SKM-1 treated with dmso at 0.1 percent for 144 hours (cell line): ENCODE results near the gene SAMD1.
A peak's percentile ranks its signal among the peaks of the same experiment; 100 is the strongest.
"Not testable (repeated sequence)": the region's sequence is repeated elsewhere in the genome, so short reads cannot be mapped to it uniquely, and the experiment has no call there.

Experiments
- DNase-seq: peaks from one replicate; lab custom pipeline; 2025; ENCODE audit not compliant: unreplicated experiment; lab: John Stamatoyannopoulos, UW

SAMD1 gene

GRCh38 chr19:14061751-14062557, 28.6 kb downstream of the SAMD1 start, which contains the start of gene PALM3:
Gene PALM3 (minus strand): TSS chr19:14062076. CDS start chr19:14061980, 96 bp downstream.
- no peak for DNase-seq

- DNase-seq: no peak
These were observed 29.3 kb downstream of the SAMD1 start for GRCh38 chr19:14061081-14061749.

- DNase-seq: no peak
These were observed 30.8 kb downstream of the SAMD1 start for GRCh38 chr19:14059652-14060155.

- peak; percentile 9 for DNase-seq
These were observed 31.5 kb downstream of the SAMD1 start for GRCh38 chr19:14059093-14059480.

GRCh38 chr19:14058182-14059092, 32.1 kb downstream of the SAMD1 start:
- DNase-seq: no peak

- DNase-seq: no peak
These were observed 33.7 kb downstream of the SAMD1 start for GRCh38 chr19:14056741-14057356.

- no peak for DNase-seq
These were observed 34.4 kb downstream of the SAMD1 start for GRCh38 chr19:14056069-14056666.

GRCh38 chr19:14055396-14055795, 35.2 kb downstream of the SAMD1 start:
- DNase-seq: no peak

- DNase-seq: no peak
These were observed 35.8 kb downstream of the SAMD1 start for GRCh38 chr19:14054721-14055120.

GRCh38 chr19:14054099-14054498, 36.5 kb downstream of the SAMD1 start:
- no peak for DNase-seq

- DNase-seq: no peak
These were observed 37.1 kb downstream of the SAMD1 start for GRCh38 chr19:14053500-14053899.

- DNase-seq: no peak
These were observed 37.5 kb downstream of the SAMD1 start for GRCh38 chr19:14053032-14053431.

- no peak for DNase-seq
These were observed 38.1 kb downstream of the SAMD1 start for GRCh38 chr19:14052470-14052869.

GRCh38 chr19:14051980-14052379, 38.6 kb downstream of the SAMD1 start:
- no peak for DNase-seq

GRCh38 chr19:14050961-14051360, 39.6 kb downstream of the SAMD1 start:
- DNase-seq: not testable (repeated sequence)

- no peak for DNase-seq
These were observed 40.0 kb downstream of the SAMD1 start for GRCh38 chr19:14050512-14050911.

GRCh38 chr19:14048443-14049153, 42.0 kb downstream of the SAMD1 start:
- DNase-seq: peak; percentile 56

- DNase-seq: not testable (repeated sequence)
These were observed 42.7 kb downstream of the SAMD1 start for GRCh38 chr19:14047866-14048265.
